Stimulated activated naive CD4-positive, alpha-beta T cell treated with Interleukin-2 at 50 U/mL for 16 hours (primary cell): ENCODE measurements around the gene CFAP141.
"Not testable (repeated sequence)": the region's sequence is repeated elsewhere in the genome, so short reads cannot be mapped to it uniquely, and the experiment has no call there.

ENCODE experiments used
- DNase-seq: peaks from one replicate; lab custom pipeline; 2025; lab: John Stamatoyannopoulos, UW

Gene CFAP141

GRCh38 chr1:154206196-154206595 is at the start of gene CFAP141:
Gene CFAP141, minus strand, starts transcription at chr1:154206333. Its CDS starts 26 bp downstream, at chr1:154206307.
- no peak for DNase-seq

DNA sequence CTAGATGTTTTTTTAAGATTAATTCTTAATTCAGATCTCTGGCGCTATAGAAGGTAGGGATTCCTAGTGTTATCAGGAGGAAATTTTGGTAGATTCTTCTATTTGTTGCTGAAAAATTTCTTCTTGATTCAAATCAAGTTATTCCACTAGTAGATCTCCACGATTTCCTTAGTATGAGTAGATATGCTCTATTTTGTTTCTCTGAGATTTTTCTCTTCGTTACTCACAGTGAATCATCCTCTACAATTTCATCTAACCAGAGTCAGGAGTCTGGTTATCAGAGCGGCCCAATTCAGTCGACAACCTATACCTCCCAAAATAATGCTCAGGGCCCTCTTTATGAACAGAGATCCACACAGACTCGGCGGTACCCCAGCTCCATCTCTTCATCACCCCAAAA is 47.5 kb upstream of the CFAP141 start:
- no peak for DNase-seq

- DNase-seq = no peak
Measured at GRCh38 chr1:154241703-154242351, 35.7 kb upstream of the CFAP141 start.

DNA sequence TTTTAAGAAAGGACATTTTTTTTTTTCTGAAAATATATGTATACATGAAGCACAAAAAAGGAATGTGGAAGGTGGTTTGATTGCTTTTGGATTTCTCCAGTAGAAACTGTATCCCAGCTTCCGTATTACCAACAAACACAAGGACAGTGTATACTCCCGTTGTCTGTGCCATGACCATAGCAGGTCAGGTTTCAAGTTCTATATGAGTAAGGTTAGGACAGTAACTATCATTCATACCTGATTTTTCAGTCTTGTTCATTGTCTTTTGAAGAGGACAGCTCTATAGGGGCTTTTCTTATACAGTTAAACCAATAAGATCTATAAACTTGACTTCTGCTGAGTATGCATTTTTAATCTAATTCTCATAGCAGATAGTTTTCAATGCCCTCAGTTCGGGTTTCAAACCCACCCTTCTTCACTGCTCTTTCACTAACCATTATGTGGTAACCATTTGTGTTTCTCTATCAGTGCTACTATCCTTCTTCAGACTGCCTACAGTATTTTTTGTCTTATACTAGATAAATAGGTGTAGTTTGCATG is 34.2 kb upstream of the CFAP141 start:
- DNase-seq = no peak

DNA sequence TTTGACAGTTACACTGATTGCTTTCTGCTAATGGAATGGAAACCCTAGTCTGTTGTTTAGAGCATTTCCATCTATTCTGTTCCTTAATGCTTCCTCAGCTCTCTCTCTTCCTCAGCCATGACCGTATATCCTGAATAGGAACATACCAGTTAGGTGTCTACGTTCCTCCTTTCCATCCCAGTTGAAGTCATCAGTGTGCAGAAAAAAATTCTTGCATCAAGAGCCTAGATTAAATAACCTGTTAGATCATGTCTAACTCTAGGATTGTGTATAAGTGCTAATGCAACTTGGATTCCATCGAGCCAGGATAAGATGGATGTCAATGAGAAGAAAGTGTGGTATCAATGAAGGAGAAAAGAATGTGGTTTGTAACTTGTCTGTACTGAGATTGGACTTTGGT is 33.4 kb upstream of the CFAP141 start:
- DNase-seq = no peak

- no peak for DNase-seq
Measured at GRCh38 chr1:154237880-154238506, 31.9 kb upstream of the CFAP141 start.

- DNase-seq = no peak
Measured at GRCh38 chr1:154237435-154237834, 31.3 kb upstream of the CFAP141 start.

DNA sequence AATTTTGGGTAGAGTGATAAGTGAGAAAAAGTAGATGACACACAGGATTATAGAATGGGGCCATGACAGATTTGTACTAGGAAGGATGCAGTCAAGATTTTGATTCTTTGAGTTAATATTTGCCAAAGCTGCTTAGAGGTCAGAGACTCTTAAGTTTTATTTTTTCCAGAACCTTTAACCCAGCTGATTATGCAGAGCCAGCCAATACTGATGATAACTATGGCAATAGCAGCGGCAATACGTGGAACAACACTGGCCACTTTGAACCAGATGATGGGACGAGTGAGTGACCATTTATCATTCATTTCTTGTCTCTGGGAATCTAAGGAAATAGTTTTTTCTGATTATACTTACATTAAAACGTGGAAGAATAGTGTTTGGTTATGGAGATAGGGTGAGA is 30.7 kb upstream of the CFAP141 start:
- no peak for DNase-seq

- DNase-seq = not testable (repeated sequence)
Measured at GRCh38 chr1:154233127-154233526, 27.0 kb upstream of the CFAP141 start.

- DNase-seq = not testable (repeated sequence)
Measured at GRCh38 chr1:154231112-154231511, 25.0 kb upstream of the CFAP141 start.

DNA sequence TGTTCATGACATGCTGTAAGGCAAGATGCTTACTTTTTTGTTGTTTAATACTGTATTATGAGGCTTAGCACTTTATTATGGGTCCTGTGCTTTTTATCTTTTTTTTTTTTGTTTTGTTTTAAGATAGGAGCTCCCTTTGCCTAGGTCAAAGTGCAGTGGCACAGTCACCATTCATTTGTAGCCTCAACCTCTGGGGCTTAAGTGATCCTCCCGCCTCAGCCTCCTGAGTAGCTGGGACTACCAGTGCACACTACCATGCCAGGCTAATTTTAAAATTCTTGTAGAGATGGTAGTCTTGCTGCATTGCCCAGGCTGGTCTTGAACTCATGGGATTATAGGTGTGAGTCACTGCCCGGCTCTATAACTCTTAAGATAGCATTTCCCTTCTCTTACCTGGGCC is 19.2 kb upstream of the CFAP141 start:
- DNase-seq = no peak

- no peak for DNase-seq
Measured at GRCh38 chr1:154223621-154224020, 17.5 kb upstream of the CFAP141 start.

GRCh38 chr1:154222918-154223317 is 16.8 kb upstream of the CFAP141 start:
- DNase-seq = no peak

GRCh38 chr1:154222518-154222917 is 16.4 kb upstream of the CFAP141 start:
- no peak for DNase-seq

- DNase-seq = peak; percentile 73
Measured at GRCh38 chr1:154221278-154222001, 15.3 kb upstream of the CFAP141 start.

DNA sequence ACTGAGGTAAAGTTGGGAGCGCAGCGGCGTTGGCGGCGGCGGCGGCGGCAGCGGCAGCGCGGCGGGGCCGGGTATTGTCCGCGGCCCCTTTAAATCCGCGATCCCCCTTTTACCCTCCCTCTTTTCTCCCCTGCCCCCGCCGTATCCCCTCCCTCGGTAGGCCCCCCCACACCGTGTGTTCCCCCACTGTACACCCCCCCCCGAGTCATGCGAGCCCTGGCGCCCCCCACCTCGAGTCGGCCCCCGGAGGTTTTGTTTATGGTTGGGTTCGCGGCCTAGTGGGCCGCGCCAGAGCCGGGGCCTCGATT is 14.8 kb upstream of the CFAP141 start:
- no peak for DNase-seq

DNA sequence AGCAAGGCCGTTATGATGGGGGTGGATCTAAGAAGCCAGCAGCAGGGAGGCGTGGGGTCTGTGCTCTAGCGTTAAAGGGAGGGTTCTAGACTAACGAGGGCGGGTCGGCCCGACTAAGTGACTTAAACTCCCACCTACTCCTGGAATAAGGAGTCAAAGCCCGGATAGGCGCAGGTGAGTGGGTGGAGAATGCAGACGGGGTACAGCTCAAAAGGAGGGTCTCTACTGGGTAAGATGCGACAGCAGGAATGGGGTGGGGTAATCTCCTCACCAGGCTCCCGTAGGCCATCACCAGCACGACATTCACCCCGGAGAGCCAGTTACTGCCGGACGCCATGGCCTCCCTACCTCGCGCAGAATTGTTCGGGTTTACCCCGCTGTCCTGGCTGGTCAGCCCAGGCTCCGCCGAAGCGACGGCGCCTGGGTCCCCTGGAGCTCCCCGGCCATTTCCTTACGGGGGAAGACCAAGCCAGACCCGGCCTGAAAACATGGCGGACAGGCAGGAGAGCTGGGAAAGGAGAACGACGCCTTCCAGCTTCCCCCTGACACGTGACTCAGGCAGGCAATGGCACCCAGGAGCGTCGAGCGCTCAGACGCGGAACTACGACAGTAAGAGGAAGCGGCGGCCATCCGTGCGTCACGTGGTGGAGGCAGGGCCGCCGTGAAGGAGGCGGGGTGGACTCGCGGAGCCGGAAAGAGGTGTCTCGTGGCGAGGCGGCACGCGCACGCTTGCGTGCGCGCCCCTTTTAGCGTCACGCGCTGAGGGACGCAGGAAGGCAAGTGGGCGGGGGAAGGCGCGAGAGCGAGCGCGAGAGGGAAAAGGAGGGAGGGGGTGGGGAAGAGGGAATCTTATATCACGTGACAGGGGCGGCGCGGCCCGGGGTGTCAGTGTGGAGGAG is 14.2 kb upstream of the CFAP141 start, which contains the start of gene UBAP2L:
TSS of gene UBAP2L (plus strand) at position 885 of the 899 bp plus-strand sequence. CDS start 4,169 bp downstream, outside the sequence.
- peak; percentile 98 for DNase-seq

- no peak for DNase-seq
Measured at GRCh38 chr1:154219541-154219940, 13.4 kb upstream of the CFAP141 start.

DNA sequence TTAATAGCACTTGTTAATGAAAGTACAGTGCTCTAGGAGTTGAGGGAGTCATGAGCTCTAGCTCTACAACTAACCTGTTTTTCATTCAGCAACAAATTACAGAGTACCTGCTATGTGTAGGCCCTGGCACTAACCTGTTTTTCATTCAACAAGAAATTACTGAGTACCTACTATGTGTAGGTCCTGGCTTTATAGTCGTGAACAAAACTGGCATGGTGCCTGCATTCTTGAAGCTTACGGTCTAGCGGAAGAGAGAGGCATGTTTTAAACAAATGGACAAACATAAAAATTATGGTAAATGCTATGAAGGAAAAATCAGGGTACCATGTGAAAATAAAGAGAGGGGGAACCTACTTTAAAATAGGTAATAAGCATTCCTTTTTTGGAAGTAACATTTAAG is 12.4 kb upstream of the CFAP141 start:
- no peak for DNase-seq

DNA sequence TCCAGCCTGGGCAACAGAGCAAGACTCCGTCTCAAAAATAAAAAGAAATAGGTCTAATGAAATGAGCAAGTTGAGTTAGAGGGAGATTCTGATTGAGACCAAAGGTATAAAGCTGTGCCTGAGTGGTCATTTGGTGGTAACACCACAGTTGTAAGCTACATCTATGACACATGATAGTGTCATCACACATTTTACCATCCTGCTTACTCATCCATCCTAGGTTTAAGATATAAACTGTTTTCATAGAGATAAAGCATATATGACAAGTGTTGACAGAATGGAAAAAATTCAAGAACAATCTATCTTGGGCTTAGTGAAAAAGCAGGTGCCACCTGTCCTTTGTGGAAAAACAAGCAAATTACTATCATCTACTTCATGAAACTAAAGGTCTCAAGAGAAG is 7.1 kb upstream of the CFAP141 start:
- no peak for DNase-seq

DNA sequence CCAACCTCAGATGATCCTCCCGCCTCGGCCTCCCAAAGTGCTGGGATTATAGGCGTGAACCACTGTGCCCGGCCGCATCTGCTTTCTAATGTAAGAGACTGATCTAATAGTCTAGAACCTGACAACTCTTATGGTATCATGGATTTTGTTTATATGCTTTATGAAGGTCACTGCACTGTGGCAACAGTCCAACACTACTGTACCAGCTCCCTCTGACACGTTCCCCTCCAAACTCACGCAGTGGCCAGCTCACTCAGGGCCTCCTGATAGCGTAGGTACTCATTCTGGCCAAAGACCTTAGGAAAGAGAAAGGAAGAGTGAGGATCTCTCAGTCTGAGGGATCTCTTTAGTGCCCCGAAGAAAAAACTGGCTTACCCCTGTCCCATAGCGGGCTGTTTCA is 6.0 kb upstream of the CFAP141 start:
- no peak for DNase-seq
